ENCODE measurements around the gene PTER.

PTER gene

DNA sequence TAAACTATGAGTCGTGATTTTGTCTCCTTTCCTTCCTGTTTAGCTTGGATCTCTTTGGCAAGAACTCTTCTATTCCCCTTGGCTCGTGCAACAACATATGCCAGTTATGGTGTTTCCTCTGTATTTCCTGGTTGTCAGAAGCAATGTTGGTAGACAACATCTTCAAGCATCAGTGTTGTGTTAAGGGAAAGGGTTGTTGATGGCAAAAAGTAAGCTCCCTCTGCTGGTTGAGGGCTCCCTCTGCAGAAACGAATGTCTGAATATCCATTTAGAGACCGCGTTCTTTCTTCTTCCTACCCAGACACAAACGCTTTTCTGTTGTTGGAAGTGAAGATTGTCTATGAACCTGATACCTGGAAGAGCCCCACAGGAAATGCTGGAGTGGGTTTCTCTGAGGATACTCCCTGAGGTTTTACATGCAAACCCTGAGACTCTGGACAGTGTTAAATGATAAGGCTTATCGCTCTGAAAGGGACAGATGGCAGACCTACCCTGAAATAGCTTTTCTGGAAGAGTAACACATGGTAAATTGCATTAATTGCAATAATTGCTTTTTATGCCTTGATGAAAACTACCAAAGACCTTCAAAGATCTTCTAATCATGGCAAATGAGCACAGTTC lies 108.4 kb downstream of the PTER start:
- DNase-seq, result no peak

GRCh38 chr10:16547973-16548372 lies 111.2 kb downstream of the PTER start:
- DNase-seq, result no peak

DNA sequence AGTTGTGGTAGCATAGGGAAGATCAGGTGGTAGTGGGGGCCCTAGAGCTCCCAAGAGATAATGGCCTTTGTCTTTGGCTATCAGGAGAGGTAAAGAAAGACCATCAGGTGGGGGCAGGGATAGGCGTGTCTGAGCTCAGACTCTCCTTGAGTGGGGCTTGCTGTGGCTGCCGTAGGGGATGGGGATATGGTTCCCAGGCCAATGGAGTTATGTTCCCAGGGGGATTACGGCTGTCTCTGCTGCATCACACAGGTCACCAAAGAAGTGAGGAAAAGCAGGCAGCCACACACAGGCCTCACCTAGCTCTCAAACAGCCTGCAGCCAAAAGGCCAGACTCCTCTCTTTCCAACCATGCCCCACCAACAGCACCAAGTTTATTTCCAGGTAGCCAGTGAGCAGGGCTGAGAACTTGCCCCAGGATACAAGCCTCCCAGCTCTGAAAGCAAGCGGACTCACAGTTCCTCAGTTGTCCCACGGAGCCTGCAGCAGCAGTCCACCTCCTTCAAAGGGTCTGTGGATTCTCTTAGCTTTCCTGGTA lies 122.5 kb downstream of the PTER start:
- no peak for DNase-seq

GRCh38 chr10:16562891-16563290 lies 126.1 kb downstream of the PTER start:
- no peak for DNase-seq

Data from activated CD8-positive, alpha-beta memory T cell treated with anti-CD3 and anti-CD28 coated beads, Interleukin-2, amount 50 U/mL, for 4 hours (primary cell).